Measurements from ENCODE around the gene NES. TPM values are rescaled to one million over a fixed set of nuclear protein-coding genes. Genes with fewer than 3 reads are reported as not detected.

Gene NES
- total RNA-seq, 4 donors from 2014 or later: 3.5 to 8.0 (median 5.4) TPM

DNA sequence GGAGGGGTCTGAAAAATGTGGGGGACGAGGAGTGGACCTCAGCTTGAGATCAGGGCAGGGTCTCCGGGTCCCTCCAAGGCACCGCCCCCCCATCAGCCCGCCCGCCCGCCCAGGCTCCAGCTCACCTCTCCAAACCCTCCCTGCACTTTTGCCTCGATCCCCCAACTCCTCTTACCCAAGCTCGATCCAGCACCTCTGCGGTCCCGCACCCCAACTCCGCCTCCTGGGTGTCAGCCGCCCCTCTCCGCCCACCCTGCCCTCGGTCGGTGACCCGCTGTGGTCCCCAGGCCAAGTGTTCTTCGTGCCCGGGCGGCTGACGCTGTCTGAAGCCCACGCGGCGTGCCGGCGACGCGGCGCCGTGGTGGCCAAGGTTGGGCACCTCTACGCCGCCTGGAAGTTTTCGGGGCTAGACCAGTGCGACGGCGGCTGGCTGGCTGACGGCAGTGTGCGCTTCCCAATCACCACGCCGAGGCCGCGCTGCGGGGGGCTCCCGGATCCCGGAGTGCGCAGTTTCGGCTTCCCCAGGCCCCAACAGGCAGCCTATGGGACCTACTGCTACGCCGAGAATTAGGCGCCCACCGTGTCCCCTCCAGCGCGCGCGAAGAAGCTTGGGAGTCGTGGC is 52.3 kb downstream of the NES start:
- Histone ChIP-seq H3K4me1 (peaks cover 21 to 26% (median 24%) of the 10 kb centered on the region in 3 donors), H3K4me3 (peak overlapping the region; percentile 20 to 65 (median 38)), H3K9me3 (no peaks in the 10 kb centered on the region), H3K27me3 (peaks cover 13 to 100% (median 27%) of the 10 kb centered on the region in 4 donors), H3K36me3 (no peaks in the 10 kb centered on the region), H3K27ac (peak overlapping the region in 1 of 4 donors; percentile 30)
- TF ChIP-seq, protein P1, sequence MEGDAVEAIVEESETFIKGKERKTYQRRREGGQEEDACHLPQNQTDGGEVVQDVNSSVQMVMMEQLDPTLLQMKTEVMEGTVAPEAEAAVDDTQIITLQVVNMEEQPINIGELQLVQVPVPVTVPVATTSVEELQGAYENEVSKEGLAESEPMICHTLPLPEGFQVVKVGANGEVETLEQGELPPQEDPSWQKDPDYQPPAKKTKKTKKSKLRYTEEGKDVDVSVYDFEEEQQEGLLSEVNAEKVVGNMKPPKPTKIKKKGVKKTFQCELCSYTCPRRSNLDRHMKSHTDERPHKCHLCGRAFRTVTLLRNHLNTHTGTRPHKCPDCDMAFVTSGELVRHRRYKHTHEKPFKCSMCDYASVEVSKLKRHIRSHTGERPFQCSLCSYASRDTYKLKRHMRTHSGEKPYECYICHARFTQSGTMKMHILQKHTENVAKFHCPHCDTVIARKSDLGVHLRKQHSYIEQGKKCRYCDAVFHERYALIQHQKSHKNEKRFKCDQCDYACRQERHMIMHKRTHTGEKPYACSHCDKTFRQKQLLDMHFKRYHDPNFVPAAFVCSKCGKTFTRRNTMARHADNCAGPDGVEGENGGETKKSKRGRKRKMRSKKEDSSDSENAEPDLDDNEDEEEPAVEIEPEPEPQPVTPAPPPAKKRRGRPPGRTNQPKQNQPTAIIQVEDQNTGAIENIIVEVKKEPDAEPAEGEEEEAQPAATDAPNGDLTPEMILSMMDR (IDR thresholded peaks at IDR 0.05): no peak
- no peak for TF ChIP-seq POLR2A (IDR thresholded peaks at IDR 0.05)
- 4% methylated on average over 11 of the region's 55 CpGs; no CpG with 5 or more reads in 1 of the 2 donors for WGBS, 2 donors
- DNase-seq: no peak
- intact Hi-C loops (cut with DNase I): no loop called here

DNA sequence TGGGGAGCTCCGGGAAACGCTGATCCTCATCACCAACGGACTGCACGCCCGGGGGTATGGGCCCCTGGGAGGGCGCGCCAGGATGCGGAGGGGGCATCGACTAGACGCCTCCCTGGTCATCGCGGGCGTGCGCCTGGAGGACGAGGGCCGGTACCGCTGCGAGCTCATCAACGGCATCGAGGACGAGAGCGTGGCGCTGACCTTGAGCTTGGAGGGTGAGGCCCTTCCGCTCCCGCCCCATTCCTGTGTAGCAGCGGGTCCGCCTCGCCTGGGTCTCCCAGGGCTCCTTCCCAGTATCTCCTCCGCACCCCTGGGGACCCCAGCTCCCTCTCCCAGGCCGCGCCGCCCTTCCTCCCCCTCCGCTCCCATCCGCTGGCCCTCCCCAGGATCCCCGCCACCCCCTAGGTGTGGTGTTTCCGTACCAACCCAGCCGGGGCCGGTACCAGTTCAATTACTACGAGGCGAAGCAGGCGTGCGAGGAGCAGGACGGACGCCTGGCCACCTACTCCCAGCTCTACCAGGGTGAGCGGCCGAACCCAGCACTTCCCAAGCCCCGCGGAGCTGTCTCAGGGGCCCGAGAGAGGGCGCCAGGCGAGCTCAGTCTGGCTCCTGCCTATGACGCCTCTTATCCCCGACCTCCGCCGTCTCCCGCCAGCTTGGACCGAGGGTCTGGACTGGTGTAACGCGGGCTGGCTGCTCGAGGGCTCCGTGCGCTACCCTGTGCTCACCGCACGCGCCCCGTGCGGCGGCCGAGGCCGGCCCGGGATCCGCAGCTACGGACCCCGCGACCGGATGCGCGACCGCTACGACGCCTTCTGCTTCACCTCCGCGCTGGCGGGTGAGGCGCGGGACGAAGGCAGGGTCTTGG is 53.0 kb downstream of the NES start:
- DNase-seq: no peak
- intact Hi-C loops (cut with DNase I): no loop called here
- H3K4me3 ChIP-seq: peak overlapping the region; percentile 20 to 65 (median 38)
- peaks cover 21 to 26% (median 24%) of the 10 kb centered on the region in 3 donors for H3K4me1 ChIP-seq
- H3K27ac ChIP-seq: peak overlapping the region in 1 of 4 donors; percentile 30
- no peaks in the 10 kb centered on the region for H3K36me3 ChIP-seq
- TF ChIP-seq, protein P1 (IDR thresholded peaks at IDR 0.05): peak in 2 of 6 experiments; percentile 12 to 23
- no peak for TF ChIP-seq POLR2A (IDR thresholded peaks at IDR 0.05)
- no peaks in the 10 kb centered on the region for H3K9me3 ChIP-seq
- 8 to 21% methylated on average over 5 to 17 of the region's 87 CpGs for WGBS, 2 donors
- peaks cover 13 to 100% (median 27%) of the 10 kb centered on the region in 4 donors for H3K27me3 ChIP-seq

DNA sequence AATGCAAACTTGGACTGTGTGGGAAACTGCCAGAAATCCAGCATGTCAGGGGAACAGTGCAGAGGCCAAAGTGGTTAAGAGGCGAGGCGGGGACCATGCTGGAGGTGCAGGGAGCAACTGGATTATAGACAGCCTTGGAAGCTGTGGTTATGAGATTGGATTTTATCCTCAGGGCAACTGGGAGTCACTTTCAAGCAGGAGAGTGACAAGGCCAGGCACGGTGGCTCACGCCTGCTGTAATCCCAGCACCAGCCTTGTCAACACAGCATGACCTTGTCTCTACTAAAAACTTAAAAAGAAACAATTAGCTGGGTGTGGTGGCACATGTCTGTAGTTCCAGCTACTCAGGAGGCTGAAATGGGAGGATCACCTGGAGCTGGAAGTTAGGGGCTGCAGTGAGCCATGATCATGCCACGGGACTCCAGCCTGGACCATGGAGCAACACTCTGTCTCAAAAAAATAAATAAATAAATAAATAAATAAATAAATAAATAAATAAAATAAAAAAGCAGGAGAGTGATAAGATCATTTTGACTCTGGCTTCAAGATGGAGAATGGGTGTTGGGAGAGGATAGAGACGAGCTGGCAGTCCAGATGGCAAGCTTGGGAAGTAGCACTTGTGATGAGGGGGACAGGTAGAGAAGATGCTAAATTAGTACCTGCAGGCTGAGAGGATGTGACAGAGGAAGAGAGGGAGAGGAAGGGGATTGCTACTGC is 54.5 kb downstream of the NES start:
- intact Hi-C loops (cut with DNase I): no loop called here
- Histone ChIP-seq H3K4me3 (no peak overlapping the region), H3K27ac (no peak overlapping the region), H3K4me1 (peaks cover 21 to 26% (median 24%) of the 10 kb centered on the region in 3 donors), H3K9me3 (no peaks in the 10 kb centered on the region), H3K27me3 (peaks cover 13 to 98% (median 27%) of the 10 kb centered on the region in 4 donors), H3K36me3 (no peaks in the 10 kb centered on the region)
- DNase-seq: no peak
- WGBS, 2 donors: 54 to 59% methylated on average over 5 to 6 of the region's 6 CpGs
- TF ChIP-seq, protein P1 (IDR thresholded peaks at IDR 0.05): no peak
- TF ChIP-seq POLR2A (IDR thresholded peaks at IDR 0.05): no peak

DNA sequence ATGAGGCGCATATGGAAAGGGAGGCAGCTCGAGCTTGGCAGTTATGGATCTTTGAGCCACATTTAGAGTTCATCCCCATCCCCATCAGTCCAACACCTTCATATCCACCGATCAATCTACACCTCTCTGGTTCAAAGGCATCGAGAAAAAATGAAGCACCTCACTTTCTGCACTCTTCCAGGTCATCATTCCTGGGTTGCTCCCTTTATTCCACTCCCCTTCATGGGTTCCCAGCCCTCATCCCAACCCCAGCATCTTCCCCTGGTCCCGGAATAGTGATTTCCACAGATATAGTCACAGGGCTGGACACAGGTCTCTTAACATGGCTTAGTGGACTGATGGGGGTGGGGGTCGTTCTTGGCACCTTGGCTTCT is 57.6 kb downstream of the NES start:
- Histone ChIP-seq H3K27ac (no peak overlapping the region), H3K4me3 (no peak overlapping the region), H3K4me1 (peaks cover 9 to 26% (median 10%) of the 10 kb centered on the region in 3 donors), H3K27me3 (peaks cover 6 to 94% (median 13%) of the 10 kb centered on the region in 4 donors), H3K36me3 (no peaks in the 10 kb centered on the region), H3K9me3 (no peaks in the 10 kb centered on the region)
- no peak for DNase-seq
- WGBS, 2 donors: 18 to 29% methylated on average over 4 to 6 of the region's 6 CpGs
- TF ChIP-seq, protein P1 (IDR thresholded peaks at IDR 0.05): no peak
- TF ChIP-seq POLR2A (IDR thresholded peaks at IDR 0.05): no peak
- intact Hi-C loops (cut with DNase I): loop anchor here (10.0 kb wide), 1 partner anchor 235 kb away; no protein-coding TSS in a partner anchor
